ENCODE results near the gene CSAD.

- no peak for TF ChIP-seq EZH2 (IDR thresholded peaks at IDR 0.05; ENCODE audit: borderline replicate concordance, insufficient read depth, low read depth, low read length, poor library complexity, severe bottlenecking)
- TF ChIP-seq, protein P1, sequence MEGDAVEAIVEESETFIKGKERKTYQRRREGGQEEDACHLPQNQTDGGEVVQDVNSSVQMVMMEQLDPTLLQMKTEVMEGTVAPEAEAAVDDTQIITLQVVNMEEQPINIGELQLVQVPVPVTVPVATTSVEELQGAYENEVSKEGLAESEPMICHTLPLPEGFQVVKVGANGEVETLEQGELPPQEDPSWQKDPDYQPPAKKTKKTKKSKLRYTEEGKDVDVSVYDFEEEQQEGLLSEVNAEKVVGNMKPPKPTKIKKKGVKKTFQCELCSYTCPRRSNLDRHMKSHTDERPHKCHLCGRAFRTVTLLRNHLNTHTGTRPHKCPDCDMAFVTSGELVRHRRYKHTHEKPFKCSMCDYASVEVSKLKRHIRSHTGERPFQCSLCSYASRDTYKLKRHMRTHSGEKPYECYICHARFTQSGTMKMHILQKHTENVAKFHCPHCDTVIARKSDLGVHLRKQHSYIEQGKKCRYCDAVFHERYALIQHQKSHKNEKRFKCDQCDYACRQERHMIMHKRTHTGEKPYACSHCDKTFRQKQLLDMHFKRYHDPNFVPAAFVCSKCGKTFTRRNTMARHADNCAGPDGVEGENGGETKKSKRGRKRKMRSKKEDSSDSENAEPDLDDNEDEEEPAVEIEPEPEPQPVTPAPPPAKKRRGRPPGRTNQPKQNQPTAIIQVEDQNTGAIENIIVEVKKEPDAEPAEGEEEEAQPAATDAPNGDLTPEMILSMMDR (IDR thresholded peaks at IDR 0.05) = no peak
Measured at GRCh38 chr12:53133722-53134121, 47.0 kb downstream of the CSAD start.
